CD14-positive monocyte (primary cell): ENCODE results near the gene GNAZ. TPM values are rescaled to one million over a fixed set of nuclear protein-coding genes. Genes with fewer than 3 reads are reported as not detected.

Experiments used
- DNase-seq, 3 donors: peaks; one replicate each; pipeline ENCODE4 v3.0.0-alpha.2; 2011 to 2022
- H2AFZ ChIP-seq: 2 replicates; pipeline ENCODE4 v1.6.0; 2012; ENCODE audit warnings: mild to moderate bottlenecking, low read depth, low read length, inconsistent platforms; ENCODE audit not compliant: insufficient read depth, poor library complexity, severe bottlenecking
- H3K27ac ChIP-seq, 2 donors: 1 replicate in 1 of 2; 2 replicates in 1 of 2; pipeline ENCODE4 v1.5.1; 2012 to 2013; ENCODE audit warnings: low read length in 2 of 2, control low read depth in 1 of 2, inconsistent platforms in 1 of 2, low read depth in 1 of 2, mild to moderate bottlenecking in 1 of 2
- H3K27me3 ChIP-seq, 2 donors: one replicate each; pipeline versions ENCODE4 v1.6.0 to v1.6.1; 2011 to 2013; ENCODE audit warnings: low read length in 2 of 2; ENCODE audit not compliant: control insufficient read depth in 2 of 2, insufficient read depth in 2 of 2
- H3K36me3 ChIP-seq, 2 donors: replicated peaks in 1 of 2; 1 replicate in 1 of 2; 2 replicates in 1 of 2; pipeline versions ENCODE4 v1.5.1 to v1.6.1; 2012 to 2013; ENCODE audit warnings: low read length in 2 of 2, control low read depth in 1 of 2, inconsistent platforms in 1 of 2, mild to moderate bottlenecking in 1 of 2; ENCODE audit not compliant: insufficient read depth in 2 of 2, control insufficient read depth in 1 of 2
- H3K4me1 ChIP-seq, 2 donors: 1 replicate in 1 of 2; 2 replicates in 1 of 2; pipeline versions ENCODE4 v1.5.1 to v1.6.1; 2012 to 2013; ENCODE audit warnings: low read length in 2 of 2, control low read depth in 1 of 2, inconsistent platforms in 1 of 2, mild to moderate bottlenecking in 1 of 2, moderate library complexity in 1 of 2; ENCODE audit not compliant: insufficient read depth in 2 of 2, control insufficient read depth in 1 of 2
- H3K4me2 ChIP-seq: replicated peaks from 2 replicates; pipeline ENCODE3; 2012; ENCODE audit warnings: low read length, moderate library complexity, mild to moderate bottlenecking; ENCODE audit not compliant: poor library complexity, severe bottlenecking; ENCODE audit errors: extremely low read depth
- H3K4me3 ChIP-seq, 3 experiments: fragments of 200-600 bp in 1 of 3; sonication (generic) in 1 of 3; replicated peaks in 1 of 3; 1 replicate in 2 of 3; 2 replicates in 1 of 3; pipeline ENCODE4 v1.5.1; 2011 to 2013; ENCODE audit warnings: low read length in 3 of 3, mild to moderate bottlenecking in 3 of 3, control low read depth in 2 of 3, low read depth in 2 of 3, inconsistent platforms in 1 of 3, moderate library complexity in 1 of 3
- H3K79me2 ChIP-seq: 2 replicates; pipeline ENCODE4 v1.6.0; 2012; ENCODE audit warnings: mild to moderate bottlenecking, control low read depth, inconsistent platforms, low read length, moderate library complexity; ENCODE audit not compliant: insufficient read depth
- H3K9ac ChIP-seq: 2 replicates; pipeline ENCODE4 v1.6.0; 2017; ENCODE audit warnings: low read length, mild to moderate bottlenecking; ENCODE audit not compliant: insufficient read depth, poor library complexity, severe bottlenecking
- H3K9me3 ChIP-seq, 2 donors: replicated peaks in 1 of 2; 1 replicate in 1 of 2; 2 replicates in 1 of 2; pipeline versions ENCODE4 v1.5.1 to v1.6.1; 2012 to 2013; ENCODE audit warnings: low read length in 2 of 2, control low read depth in 1 of 2; ENCODE audit not compliant: control insufficient read depth in 1 of 2, insufficient read depth in 1 of 2
- H4K20me1 ChIP-seq: 2 replicates; pipeline ENCODE4 v1.6.0; 2012; ENCODE audit warnings: mild to moderate bottlenecking, low read length, control low read depth, moderate library complexity; ENCODE audit not compliant: insufficient read depth
- H3K27ac Mint-ChIP-seq, 7 donors: one replicate each; pipeline ENCODE4 v1.8.0; 2020; ENCODE audit warnings: mild to moderate bottlenecking in 7 of 7, mixed read lengths in 7 of 7, moderate library complexity in 6 of 7, inconsistent platforms in 2 of 7
- H3K27me3 Mint-ChIP-seq, 3 donors: one replicate each; pipeline ENCODE4 v1.8.0; 2021 to 2022; ENCODE audit warnings: low read depth in 3 of 3, mild to moderate bottlenecking in 3 of 3, mixed read lengths in 3 of 3, moderate library complexity in 3 of 3, inconsistent platforms in 1 of 3
- H3K36me3 Mint-ChIP-seq, 2 donors: one replicate each; pipeline ENCODE4 v1.8.0; 2020; ENCODE audit warnings: mixed read lengths in 2 of 2, inconsistent platforms in 1 of 2, mild to moderate bottlenecking in 1 of 2
- H3K4me1 Mint-ChIP-seq: one replicate; pipeline ENCODE4 v1.8.0; 2020; ENCODE audit warnings: mild to moderate bottlenecking, mixed read lengths
- H3K4me3 Mint-ChIP-seq, 2 donors: one replicate each; pipeline ENCODE4 v1.8.0; 2020; ENCODE audit warnings: mild to moderate bottlenecking in 2 of 2, mixed read lengths in 2 of 2, moderate library complexity in 1 of 2
- H3K9me3 Mint-ChIP-seq, 7 donors: one replicate each; pipeline ENCODE4 v1.8.0; 2020 to 2022; ENCODE audit warnings: mixed read lengths in 7 of 7, mild to moderate bottlenecking in 6 of 7, moderate library complexity in 6 of 7, inconsistent platforms in 2 of 7
- CTCF ChIP-seq: fragments of 200-600 bp; IDR thresholded peaks from one replicate; pipeline ENCODE4 v1.8.0; 2022; ENCODE audit warnings: antibody characterized with exemption, mild to moderate bottlenecking
- WGBS: methylation state at CpG from one replicate; pipeline ENCODE4 v1.1.5; 2013; ENCODE audit warnings: missing lambda C conversion rate; ENCODE audit not compliant: insufficient coverage; 5-methylcytosine and 5-hydroxymethylcytosine counted together
- intact Hi-C, 2 donors: fragments of 100-400 bp; cut with micrococcal nuclease; formaldehyde crosslinking; loops; one replicate each; pipeline versions ENCODE4 v1.15.0 to v1.15.1; 2023
- polyA plus RNA-seq, 3 donors: library from polyadenylated mRNA; depleted of rRNA in 1 of 3; unstranded in 2 of 3; stranded (reverse) in 1 of 3; fragments of 300-500 nt in 2 of 3; fragments of >200 nt in 1 of 3; fragmentation: Illumina TruSeq in 2 of 3; gene quantifications; 1 replicate in 2 of 3; 2 replicates in 1 of 3; pipeline ENCODE4 v1.2.3, GENCODE V29; 2012 to 2021

GNAZ gene
- polyA plus RNA-seq, 3 donors, result 0.04 to 0.05 TPM; not detected in 1

DNA sequence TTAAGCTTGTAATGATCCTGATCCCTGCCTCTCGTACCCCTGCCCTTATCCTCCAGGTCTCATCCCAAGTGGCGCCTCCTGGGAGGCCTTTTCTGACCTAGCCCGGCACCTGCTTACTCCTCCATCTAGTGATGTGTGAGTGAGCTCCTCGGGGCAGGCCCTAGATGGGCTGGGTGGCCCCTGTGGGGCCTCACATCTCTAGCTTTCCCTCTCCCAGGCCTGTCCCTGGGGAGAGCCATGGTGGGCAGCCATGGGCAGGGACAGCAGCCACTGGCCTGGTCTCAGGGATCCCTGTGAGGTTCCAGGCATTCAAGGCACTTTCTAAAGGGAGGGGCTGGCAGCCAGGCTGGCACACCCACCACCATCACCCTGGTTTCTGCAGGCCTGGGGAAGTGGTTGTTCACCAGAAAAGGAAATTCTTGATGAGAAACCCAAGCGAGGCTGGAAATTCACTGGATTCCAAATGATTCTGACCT lies 27.9 kb downstream of the GNAZ start:
- H3K9ac ChIP-seq, result no peak overlapping the region
- H3K27me3 Mint-ChIP-seq, result peaks cover 1 to 6% (median 2%) of the 10 kb centered on the region in 3 donors

DNA sequence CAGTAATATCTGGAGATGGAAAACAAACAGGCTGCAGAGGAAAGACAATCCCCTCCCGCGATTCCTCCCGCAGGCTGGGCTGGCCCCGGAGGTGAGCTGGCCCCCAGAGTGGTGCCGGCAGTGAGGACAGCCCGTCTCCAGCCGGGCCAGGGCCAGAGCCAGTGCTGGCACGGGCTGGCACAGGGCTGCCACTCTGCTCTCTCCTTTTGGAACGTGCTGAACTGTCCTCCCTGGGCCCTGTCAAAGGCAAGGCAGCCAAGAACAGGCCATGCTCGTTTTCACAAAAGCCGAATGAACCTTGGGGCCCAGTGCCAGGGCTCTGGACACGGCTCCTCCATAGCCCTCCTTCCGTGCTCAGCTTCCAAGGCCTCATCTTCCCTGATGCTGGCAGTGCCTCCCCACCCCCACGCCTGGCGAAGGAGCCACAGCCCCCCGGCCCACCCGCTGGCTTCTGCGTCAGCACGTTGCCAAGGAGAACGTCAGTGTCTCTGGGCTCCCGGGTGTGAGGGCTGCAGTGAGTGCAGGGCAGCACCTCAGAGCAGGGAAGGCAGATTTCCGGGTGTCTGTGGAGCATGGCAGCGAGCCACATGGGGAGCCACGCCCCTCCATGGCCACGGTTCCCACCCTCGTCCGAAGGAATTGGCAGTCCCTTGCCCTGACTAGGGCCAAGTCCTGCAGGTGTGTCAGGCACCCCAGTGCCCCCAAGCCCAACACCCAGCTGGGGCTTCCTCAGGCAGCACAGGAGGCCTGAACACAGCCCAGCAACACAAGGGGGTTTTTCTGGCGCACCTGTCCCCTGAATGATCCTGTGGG lies 28.6 kb downstream of the GNAZ start:
- Mint-ChIP-seq H3K27me3 (peaks cover 1 to 4% (median 2%) of the 10 kb centered on the region in 3 donors), H3K9me3 (peaks cover 0 to 1% (median 0%) of the 10 kb centered on the region in 7 donors), H3K4me1 (no peaks in the 10 kb centered on the region), H3K4me3 (no peak overlapping the region), H3K27ac (peak overlapping the region in 1 of 7 donors; percentile 46), H3K36me3 (no peaks in the 10 kb centered on the region)
- H3K9ac ChIP-seq, result no peak overlapping the region
- H3K4me1 ChIP-seq, result no peaks in the 10 kb centered on the region
- no peak for DNase-seq
- H3K79me2 ChIP-seq, result no peaks in the 10 kb centered on the region
- H3K4me3 ChIP-seq, result no peak overlapping the region
- intact Hi-C loops, result no loop called here
- no peaks in the 10 kb centered on the region for H3K9me3 ChIP-seq
- no peak overlapping the region for H2AFZ ChIP-seq
- no peaks in the 10 kb centered on the region for H3K36me3 ChIP-seq
- no peak overlapping the region for H3K4me2 ChIP-seq
- no peaks in the 10 kb centered on the region for H4K20me1 ChIP-seq
- no peaks in the 10 kb centered on the region for H3K27me3 ChIP-seq
- no peak overlapping the region for H3K27ac ChIP-seq
- TF ChIP-seq CTCF, result no peak
- WGBS, result 92% methylated on average over 28 of the region's 28 CpGs

More for the DNA sequence above, 27.9 kb downstream of the GNAZ start:
- no peak overlapping the region for H3K4me3 Mint-ChIP-seq
- Histone ChIP-seq H3K27ac (no peak overlapping the region), H3K27me3 (no peaks in the 10 kb centered on the region), H3K4me3 (no peak overlapping the region), H2AFZ (no peak overlapping the region), H3K4me2 (no peak overlapping the region), H3K79me2 (no peaks in the 10 kb centered on the region), H3K4me1 (no peaks in the 10 kb centered on the region), H3K36me3 (no peaks in the 10 kb centered on the region), H4K20me1 (no peaks in the 10 kb centered on the region), H3K9me3 (no peaks in the 10 kb centered on the region)
- peaks cover 0 to 1% (median 0%) of the 10 kb centered on the region in 7 donors for H3K9me3 Mint-ChIP-seq
- DNase-seq, result no peak
- no peak overlapping the region for H3K27ac Mint-ChIP-seq
- H3K4me1 Mint-ChIP-seq, result no peaks in the 10 kb centered on the region
- whole genome bisulfite sequencing, result 60% methylated on average over 1 of the region's 5 CpGs
- intact Hi-C loops, result no loop called here
- TF ChIP-seq CTCF, result no peak
- H3K36me3 Mint-ChIP-seq, result no peaks in the 10 kb centered on the region
